ENCODE results near the gene NEK4.
"Not testable (repeated sequence)": the region's sequence is repeated elsewhere in the genome, so short reads cannot be mapped to it uniquely, and the experiment has no call there.

NEK4 gene

DNA sequence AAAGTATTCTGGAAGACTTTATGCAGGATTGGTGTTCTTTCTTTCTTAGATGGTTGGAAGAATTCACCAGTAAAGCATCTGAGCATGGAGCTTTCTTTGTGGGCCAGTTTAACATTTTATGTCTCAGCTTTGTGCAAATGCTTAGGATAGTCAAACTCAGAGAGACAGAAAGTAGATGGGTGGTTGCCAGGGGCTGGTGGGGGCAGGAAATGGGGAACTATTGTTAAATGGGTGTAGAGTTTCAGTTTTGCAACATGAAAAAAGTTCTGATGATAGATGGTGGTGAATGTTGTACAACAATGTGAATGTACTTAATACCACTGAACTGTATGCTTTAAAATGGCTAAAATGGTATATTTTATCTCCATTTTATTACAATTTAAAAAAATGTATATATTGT lies 40.1 kb downstream of the NEK4 start:
- CTCF ChIA-PET, result interaction anchor here (1.2 kb wide), 1 partner anchor 11 kb away, joined by 3 read pairs; no protein-coding TSS in a partner anchor
- no peak for DNase-seq (ENCODE audit: low read depth, low spot score)
- POLR2A ChIA-PET, result no interaction called here
- TF ChIP-seq, protein P1, sequence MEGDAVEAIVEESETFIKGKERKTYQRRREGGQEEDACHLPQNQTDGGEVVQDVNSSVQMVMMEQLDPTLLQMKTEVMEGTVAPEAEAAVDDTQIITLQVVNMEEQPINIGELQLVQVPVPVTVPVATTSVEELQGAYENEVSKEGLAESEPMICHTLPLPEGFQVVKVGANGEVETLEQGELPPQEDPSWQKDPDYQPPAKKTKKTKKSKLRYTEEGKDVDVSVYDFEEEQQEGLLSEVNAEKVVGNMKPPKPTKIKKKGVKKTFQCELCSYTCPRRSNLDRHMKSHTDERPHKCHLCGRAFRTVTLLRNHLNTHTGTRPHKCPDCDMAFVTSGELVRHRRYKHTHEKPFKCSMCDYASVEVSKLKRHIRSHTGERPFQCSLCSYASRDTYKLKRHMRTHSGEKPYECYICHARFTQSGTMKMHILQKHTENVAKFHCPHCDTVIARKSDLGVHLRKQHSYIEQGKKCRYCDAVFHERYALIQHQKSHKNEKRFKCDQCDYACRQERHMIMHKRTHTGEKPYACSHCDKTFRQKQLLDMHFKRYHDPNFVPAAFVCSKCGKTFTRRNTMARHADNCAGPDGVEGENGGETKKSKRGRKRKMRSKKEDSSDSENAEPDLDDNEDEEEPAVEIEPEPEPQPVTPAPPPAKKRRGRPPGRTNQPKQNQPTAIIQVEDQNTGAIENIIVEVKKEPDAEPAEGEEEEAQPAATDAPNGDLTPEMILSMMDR (IDR thresholded peaks at IDR 0.05; ENCODE audit: insufficient read depth, low read length, missing control alignments), result no peak
- no peak overlapping the region for H3K4me3 ChIP-seq (ENCODE audit: low read depth, low read length)

DNA sequence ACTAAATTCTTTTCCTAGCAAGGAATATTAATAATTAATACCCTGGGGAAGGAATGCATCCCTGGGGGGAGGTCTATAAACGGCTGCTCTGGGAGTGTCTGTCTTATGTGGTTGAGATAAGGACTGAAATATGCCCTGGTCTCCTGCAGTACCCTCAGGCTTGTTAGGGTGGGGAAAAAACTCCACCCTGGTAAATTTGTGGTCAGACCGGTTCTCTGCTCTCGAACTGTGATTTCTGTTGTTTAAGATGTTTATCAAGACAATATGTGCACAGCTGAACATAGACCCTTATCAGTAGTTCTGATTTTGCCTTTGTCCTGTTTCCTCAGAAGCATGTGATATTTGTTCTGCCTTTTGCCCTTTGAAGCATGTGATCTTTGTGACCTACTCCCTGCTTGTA lies 42.0 kb downstream of the NEK4 start:
- POLR2A ChIA-PET; H3K4me3 ChIP-seq (ENCODE audit: low read depth, low read length); CTCF ChIA-PET; DNase-seq (ENCODE audit: low read depth, low spot score): not testable (repeated sequence)

- ChIA-PET CTCF (interaction anchor here (0.6 to 0.7 kb wide), 2 partner anchors 326 to 347 kb away, joined by 3 read pairs; no protein-coding TSS in a partner anchor), POLR2A (no interaction called here)
- TF ChIP-seq, protein P1 (IDR thresholded peaks at IDR 0.05; ENCODE audit: insufficient read depth, low read length, missing control alignments), result no peak
- DNase-seq (ENCODE audit: low read depth, low spot score), result no peak
- no peak overlapping the region for H3K4me3 ChIP-seq (ENCODE audit: low read depth, low read length)
Observed at GRCh38 chr3:52724511-52724910, 46.2 kb downstream of the NEK4 start.

DNA sequence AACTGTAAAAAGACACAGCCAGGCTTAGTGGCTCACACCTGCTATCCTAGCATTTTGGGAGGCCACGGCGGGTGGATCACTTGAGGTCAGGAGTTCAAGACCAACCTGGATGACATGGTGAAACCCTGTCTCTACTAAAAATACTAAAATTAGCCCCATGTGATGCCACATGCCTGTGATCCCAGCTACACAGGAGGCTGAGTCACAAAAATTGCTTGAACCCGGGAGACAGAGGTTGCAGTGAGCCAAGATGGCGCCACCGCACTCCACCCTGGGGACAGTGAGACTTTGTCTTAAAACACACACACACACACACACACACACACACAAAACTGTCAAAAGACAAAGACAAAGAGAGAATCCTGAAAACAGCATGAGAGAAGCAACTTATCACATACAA lies 46.8 kb downstream of the NEK4 start:
- CTCF ChIA-PET, result interaction anchor here (0.6 kb wide), 1 partner anchor 327 kb away, joined by 3 read pairs; no protein-coding TSS in a partner anchor
- POLR2A ChIA-PET, result no interaction called here
- TF ChIP-seq, protein P1 (IDR thresholded peaks at IDR 0.05; ENCODE audit: insufficient read depth, low read length, missing control alignments), result no peak
- DNase-seq (ENCODE audit: low read depth, low spot score), result no peak
- H3K4me3 ChIP-seq (ENCODE audit: low read depth, low read length), result no peak overlapping the region

- no peak for DNase-seq (ENCODE audit: low read depth, low spot score)
- no peak overlapping the region for H3K4me3 ChIP-seq (ENCODE audit: low read depth, low read length)
- TF ChIP-seq, protein P1 (IDR thresholded peaks at IDR 0.05; ENCODE audit: insufficient read depth, low read length, missing control alignments), result no peak
- ChIA-PET CTCF (no interaction called here), POLR2A (no interaction called here)
Observed at GRCh38 chr3:52722491-52722890, 48.2 kb downstream of the NEK4 start.

DNA sequence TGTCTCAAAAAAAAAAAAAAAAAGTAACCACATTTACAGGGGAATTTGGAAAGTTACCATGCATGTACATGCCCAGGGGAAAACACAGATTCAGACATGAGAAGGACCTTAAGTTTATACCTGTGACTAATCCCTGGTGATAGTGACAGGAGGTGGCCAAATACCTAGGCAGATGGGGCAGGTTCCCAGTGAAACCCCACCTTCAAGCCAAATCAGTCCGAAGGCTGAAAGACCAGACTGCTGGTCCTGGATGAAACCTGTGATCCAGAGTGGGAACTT lies 49.1 kb downstream of the NEK4 start:
- no peak for DNase-seq (ENCODE audit: low read depth, low spot score)
- TF ChIP-seq, protein P1 (IDR thresholded peaks at IDR 0.05; ENCODE audit: insufficient read depth, low read length, missing control alignments), result no peak
- POLR2A ChIA-PET, result no interaction called here
- H3K4me3 ChIP-seq (ENCODE audit: low read depth, low read length), result no peak overlapping the region
- CTCF ChIA-PET, result no interaction called here

- DNase-seq (ENCODE audit: low read depth, low spot score), result no peak
- ChIA-PET POLR2A (no interaction called here), CTCF (interaction anchor here (1.4 kb wide), 1 partner anchor 13 kb away, joined by 4 read pairs; no protein-coding TSS in a partner anchor)
- TF ChIP-seq, protein P1 (IDR thresholded peaks at IDR 0.05; ENCODE audit: insufficient read depth, low read length, missing control alignments), result no peak
- H3K4me3 ChIP-seq (ENCODE audit: low read depth, low read length), result no peak overlapping the region
Observed at GRCh38 chr3:52721002-52721729, 49.6 kb downstream of the NEK4 start.
